PC-3 (cell line): ENCODE measurements around the gene TBXA2R.

Source experiments
- EZH2 ChIP-seq: fragments of 300-600 bp; sonication (generic); IDR thresholded peaks from one replicate; pipeline ENCODE4 v1.6.1; 2017; ENCODE audit warnings: antibody characterized with exemption, mild to moderate bottlenecking, low read length; ENCODE audit not compliant: unreplicated experiment
- TF ChIP-seq, protein P1 (sequence below): fragments of 300-600 bp; sonication (generic); conservative IDR thresholded peaks from 2 replicates; pipeline ENCODE4 v1.5.1; 2017; ENCODE audit warnings: antibody characterized with exemption, low read depth, mild to moderate bottlenecking, low read length

DNA sequence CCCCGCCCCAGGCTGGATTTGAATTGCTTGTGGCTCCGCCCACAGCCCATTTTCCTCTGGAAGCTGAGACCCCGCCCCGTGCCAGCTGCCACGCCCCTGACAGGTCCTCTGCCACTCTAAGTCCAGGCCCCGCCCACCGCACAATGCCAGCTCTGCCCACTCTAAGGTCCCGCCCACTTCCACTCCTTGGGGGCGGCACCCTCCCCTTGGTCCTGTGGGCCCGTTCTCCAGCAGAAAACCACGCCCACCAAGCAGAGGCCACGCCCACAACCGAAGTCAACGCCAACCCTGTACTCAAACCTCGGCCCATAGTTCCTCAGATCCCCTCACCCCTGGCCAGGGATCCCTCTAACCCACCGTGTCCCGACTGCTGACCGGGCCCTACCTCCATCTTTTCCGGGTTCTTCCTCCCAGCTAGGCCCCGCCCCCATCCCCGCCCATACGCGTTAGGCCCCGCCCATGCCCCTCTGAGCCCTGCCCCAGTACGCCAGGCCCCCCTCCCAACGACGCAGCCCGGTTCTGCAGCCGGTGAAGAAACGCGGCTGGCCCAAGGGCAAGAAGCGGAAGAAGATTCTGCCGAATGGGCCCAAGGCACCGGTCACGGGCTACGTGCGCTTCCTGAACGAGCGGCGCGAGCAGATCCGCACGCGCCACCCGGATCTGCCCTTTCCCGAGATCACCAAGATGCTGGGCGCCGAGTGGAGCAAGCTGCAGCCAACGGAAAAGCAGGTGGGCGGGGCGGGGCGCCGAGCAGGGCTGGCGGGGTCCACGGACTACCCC, 32.6 kb downstream of the TBXA2R start:
- TF ChIP-seq, protein P1, sequence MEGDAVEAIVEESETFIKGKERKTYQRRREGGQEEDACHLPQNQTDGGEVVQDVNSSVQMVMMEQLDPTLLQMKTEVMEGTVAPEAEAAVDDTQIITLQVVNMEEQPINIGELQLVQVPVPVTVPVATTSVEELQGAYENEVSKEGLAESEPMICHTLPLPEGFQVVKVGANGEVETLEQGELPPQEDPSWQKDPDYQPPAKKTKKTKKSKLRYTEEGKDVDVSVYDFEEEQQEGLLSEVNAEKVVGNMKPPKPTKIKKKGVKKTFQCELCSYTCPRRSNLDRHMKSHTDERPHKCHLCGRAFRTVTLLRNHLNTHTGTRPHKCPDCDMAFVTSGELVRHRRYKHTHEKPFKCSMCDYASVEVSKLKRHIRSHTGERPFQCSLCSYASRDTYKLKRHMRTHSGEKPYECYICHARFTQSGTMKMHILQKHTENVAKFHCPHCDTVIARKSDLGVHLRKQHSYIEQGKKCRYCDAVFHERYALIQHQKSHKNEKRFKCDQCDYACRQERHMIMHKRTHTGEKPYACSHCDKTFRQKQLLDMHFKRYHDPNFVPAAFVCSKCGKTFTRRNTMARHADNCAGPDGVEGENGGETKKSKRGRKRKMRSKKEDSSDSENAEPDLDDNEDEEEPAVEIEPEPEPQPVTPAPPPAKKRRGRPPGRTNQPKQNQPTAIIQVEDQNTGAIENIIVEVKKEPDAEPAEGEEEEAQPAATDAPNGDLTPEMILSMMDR = no peak
- TF ChIP-seq EZH2 = no peak
